Measurements from ENCODE around the gene LZTS3. TPM values are rescaled to one million over a fixed set of nuclear protein-coding genes. Genes with fewer than 3 reads are reported as not detected.
"Not testable (repeated sequence)": the region's sequence is repeated elsewhere in the genome, so short reads cannot be mapped to it uniquely, and the experiment has no call there.

The LZTS3 gene
- total and polyA plus RNA-seq, 8 donors = 5.3 to 36.6 (median 17.1) TPM

DNA sequence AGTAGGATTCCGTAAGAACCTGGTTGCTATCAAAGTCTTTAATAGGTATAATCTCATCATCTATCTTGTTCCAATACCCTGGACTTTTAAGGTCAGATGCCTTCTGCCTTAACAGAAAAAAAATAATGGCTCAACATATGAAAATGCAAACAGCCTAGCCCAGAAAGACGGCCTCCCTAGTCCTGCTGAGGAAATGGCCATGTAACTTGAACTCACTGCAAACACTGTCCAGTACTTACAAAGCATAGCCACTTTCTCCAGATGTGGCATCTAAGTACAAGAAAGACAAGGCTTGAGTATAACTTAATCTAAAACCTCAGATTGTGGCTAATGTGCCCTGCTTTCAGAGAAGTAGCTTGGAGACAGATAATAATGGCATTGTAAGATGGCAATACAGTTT is 40.2 kb downstream of the LZTS3 start:
- H3K9me3 ChIP-seq = no peaks in the 10 kb centered on the region
- no peak overlapping the region for H3K27ac ChIP-seq
- WGBS, 5 donors = 55 to 85% (median 69%) methylated on average over 2 of the region's 2 CpGs
- H3K4me1 ChIP-seq = peaks cover 0 to 23% (median 1%) of the 10 kb centered on the region in 4 donors
- no peak for DNase-seq
- no peaks in the 10 kb centered on the region for H3K27me3 ChIP-seq
- no peak overlapping the region for H3K4me3 ChIP-seq
- H3K36me3 ChIP-seq = peaks cover 0 to 6% (median 0%) of the 10 kb centered on the region in 4 donors
- TF ChIP-seq EP300 (IDR thresholded peaks at IDR 0.05) (no peak), POLR2A (IDR thresholded peaks at IDR 0.05) (no peak)
- intact Hi-C loops (cut with DNase I; ENCODE audit: low total_unique reads) = no loop called here

DNA sequence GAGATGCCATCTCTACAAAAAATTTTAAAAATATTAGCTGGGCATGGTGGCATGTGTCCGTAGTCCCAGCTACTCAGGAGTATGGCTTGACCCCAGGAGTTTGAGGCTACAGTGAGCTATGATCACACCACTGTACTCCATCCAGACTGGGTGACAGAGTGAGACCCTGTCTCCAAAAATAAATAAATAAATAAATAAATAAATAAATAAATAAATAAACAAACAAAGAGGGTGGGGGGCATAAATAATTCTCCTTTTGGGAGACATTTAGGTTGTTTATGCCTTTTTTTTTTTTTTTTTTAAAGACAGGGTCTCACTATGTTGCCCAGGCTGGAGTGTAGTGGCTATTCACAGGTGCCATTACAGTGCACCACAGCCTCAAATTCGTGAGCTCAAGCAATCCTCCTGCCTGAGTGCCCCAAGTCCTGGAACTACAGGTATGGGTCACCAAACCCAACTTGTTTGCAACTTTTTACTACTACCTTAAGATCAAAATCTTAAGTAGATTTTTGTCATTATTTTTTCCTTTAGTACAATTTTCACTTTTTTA is 43.2 kb downstream of the LZTS3 start:
- no peak for DNase-seq
- H3K9me3 ChIP-seq = peaks cover 0 to 7% (median 3%) of the 10 kb centered on the region in 4 donors
- TF ChIP-seq POLR2A (IDR thresholded peaks at IDR 0.05) (no peak), POLR2AphosphoS5 (IDR thresholded peaks at IDR 0.05) (no peak), EP300 (IDR thresholded peaks at IDR 0.05) (no peak)
- TF ChIP-seq, protein P1, sequence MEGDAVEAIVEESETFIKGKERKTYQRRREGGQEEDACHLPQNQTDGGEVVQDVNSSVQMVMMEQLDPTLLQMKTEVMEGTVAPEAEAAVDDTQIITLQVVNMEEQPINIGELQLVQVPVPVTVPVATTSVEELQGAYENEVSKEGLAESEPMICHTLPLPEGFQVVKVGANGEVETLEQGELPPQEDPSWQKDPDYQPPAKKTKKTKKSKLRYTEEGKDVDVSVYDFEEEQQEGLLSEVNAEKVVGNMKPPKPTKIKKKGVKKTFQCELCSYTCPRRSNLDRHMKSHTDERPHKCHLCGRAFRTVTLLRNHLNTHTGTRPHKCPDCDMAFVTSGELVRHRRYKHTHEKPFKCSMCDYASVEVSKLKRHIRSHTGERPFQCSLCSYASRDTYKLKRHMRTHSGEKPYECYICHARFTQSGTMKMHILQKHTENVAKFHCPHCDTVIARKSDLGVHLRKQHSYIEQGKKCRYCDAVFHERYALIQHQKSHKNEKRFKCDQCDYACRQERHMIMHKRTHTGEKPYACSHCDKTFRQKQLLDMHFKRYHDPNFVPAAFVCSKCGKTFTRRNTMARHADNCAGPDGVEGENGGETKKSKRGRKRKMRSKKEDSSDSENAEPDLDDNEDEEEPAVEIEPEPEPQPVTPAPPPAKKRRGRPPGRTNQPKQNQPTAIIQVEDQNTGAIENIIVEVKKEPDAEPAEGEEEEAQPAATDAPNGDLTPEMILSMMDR (IDR thresholded peaks at IDR 0.05) = no peak
- no peaks in the 10 kb centered on the region for H3K27me3 ChIP-seq
- 86 to 95% (median 90%) methylated on average over 2 of the region's 2 CpGs for WGBS, 5 donors
- H3K4me3 ChIP-seq = no peak overlapping the region
- H3K4me1 ChIP-seq = peaks cover 0 to 33% (median 2%) of the 10 kb centered on the region in 4 donors
- H3K36me3 ChIP-seq = peaks cover 0 to 7% (median 6%) of the 10 kb centered on the region in 4 donors
- intact Hi-C loops (cut with DNase I; ENCODE audit: low total_unique reads) = no loop called here
- H3K27ac ChIP-seq = no peak overlapping the region

DNA sequence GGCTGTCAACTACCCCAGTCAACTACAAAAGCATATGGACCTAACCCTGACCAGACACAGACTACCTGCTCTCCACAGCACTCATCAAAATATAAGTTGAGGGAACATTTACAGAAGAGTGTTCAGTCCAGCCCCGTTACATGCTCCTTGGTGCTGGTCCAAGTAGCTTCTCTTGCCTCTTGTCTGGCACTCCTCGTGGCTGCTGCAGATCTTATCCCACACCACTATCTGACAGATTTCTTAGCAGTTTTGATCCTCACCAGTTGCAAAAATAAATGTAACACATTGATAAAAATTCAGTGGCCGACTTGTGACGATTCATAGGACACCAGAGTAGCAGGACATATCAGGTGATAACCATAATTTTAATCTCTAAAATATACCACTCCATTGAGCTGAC is 44.3 kb downstream of the LZTS3 start:
- intact Hi-C loops (cut with DNase I; ENCODE audit: low total_unique reads) = no loop called here
- Histone ChIP-seq H3K27me3 (no peaks in the 10 kb centered on the region), H3K27ac (no peak overlapping the region), H3K4me3 (no peak overlapping the region), H3K36me3 (peaks cover 0 to 12% (median 9%) of the 10 kb centered on the region in 4 donors), H3K9me3 (peaks cover 0 to 16% (median 7%) of the 10 kb centered on the region in 4 donors), H3K4me1 (peaks cover 0 to 33% (median 2%) of the 10 kb centered on the region in 4 donors)
- no peak for TF ChIP-seq EP300 (IDR thresholded peaks at IDR 0.05)
- no peak for TF ChIP-seq POLR2AphosphoS5 (IDR thresholded peaks at IDR 0.05)
- TF ChIP-seq, protein P1 (IDR thresholded peaks at IDR 0.05) = no peak
- TF ChIP-seq POLR2A (IDR thresholded peaks at IDR 0.05) = no peak
- WGBS, 5 donors = 76 to 81% (median 78%) methylated on average over 4 of the region's 4 CpGs
- DNase-seq = no peak

DNA sequence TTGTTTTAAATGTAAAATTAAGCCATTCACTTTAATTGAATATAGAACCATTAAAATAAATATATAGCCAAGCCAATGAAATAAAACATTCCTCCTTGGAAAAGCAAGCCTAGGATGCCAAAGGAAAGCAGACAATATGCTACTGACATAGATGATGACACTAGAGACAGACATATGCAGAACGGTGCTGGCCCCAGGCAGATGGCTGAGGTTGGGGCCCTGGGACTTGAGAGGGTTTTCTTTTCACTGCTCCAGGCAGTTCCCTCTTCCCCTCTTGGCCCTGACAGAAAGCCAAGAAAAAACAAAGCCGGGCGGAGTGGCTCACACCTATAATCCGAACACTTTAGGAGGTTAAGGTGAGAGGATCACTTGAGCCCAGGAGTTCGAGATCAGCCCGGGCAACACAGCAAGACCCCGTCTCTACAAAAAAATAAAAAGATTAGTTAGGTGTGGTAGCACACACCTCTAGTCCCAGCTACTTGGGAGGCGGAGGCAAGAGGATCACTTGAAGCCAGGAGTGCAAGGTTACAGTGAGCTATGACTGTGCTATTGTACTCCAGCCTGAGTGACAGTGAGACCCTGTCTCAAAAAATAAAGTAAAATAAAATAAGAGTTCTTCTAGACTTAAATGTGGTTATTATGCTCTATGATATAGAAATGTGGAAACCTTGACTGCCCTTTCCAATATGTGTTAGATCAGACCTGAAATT is 44.9 kb downstream of the LZTS3 start:
- 65 to 77% (median 72%) methylated on average over 8 of the region's 8 CpGs for WGBS, 5 donors
- Histone ChIP-seq H3K27ac (no peak overlapping the region), H3K9me3 (peaks cover 0 to 16% (median 7%) of the 10 kb centered on the region in 4 donors), H3K36me3 (peaks cover 0 to 12% (median 9%) of the 10 kb centered on the region in 4 donors), H3K4me1 (peaks cover 0 to 26% (median 2%) of the 10 kb centered on the region in 4 donors), H3K27me3 (no peaks in the 10 kb centered on the region), H3K4me3 (no peak overlapping the region)
- intact Hi-C loops (cut with DNase I; ENCODE audit: low total_unique reads) = no loop called here
- TF ChIP-seq POLR2A (IDR thresholded peaks at IDR 0.05) (no peak), POLR2AphosphoS5 (IDR thresholded peaks at IDR 0.05) (no peak), EP300 (IDR thresholded peaks at IDR 0.05) (no peak)
- TF ChIP-seq, protein P1 (IDR thresholded peaks at IDR 0.05) = no peak
- DNase-seq = no peak

DNA sequence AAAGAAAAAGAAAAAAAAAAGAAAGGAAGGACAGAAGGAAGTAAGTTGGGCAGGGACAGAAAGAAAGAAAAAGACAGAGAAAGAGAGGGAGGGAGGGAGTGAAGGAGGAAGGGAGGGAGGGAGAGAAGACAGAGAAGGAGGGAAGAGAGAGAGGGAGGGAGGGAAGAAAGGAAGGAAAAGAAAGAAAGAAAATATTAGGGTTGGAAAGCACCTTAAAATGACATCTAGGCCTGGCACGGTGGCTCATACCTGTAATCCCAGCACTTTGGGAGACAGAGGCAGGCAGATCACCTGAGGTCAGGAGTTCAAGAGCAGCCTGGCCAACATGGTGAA is 46.9 kb downstream of the LZTS3 start:
- Histone ChIP-seq H3K4me3 (no peak overlapping the region), H3K27me3 (no peaks in the 10 kb centered on the region), H3K36me3 (peaks cover 8 to 29% (median 26%) of the 10 kb centered on the region in 4 donors), H3K9me3 (peaks cover 0 to 16% (median 7%) of the 10 kb centered on the region in 4 donors), H3K27ac (no peak overlapping the region), H3K4me1 (peaks cover 0 to 21% (median 2%) of the 10 kb centered on the region in 4 donors)
- TF ChIP-seq, protein P1 (IDR thresholded peaks at IDR 0.05) = no peak
- TF ChIP-seq POLR2A (IDR thresholded peaks at IDR 0.05) = no peak
- no peak for TF ChIP-seq EP300 (IDR thresholded peaks at IDR 0.05)
- TF ChIP-seq POLR2AphosphoS5 (IDR thresholded peaks at IDR 0.05) = no peak
- no peak for DNase-seq
- intact Hi-C loops (cut with DNase I; ENCODE audit: low total_unique reads) = no loop called here
- WGBS, 5 donors = 90 to 100% (median 94%) methylated on average over 1 of the region's 1 CpG

DNA sequence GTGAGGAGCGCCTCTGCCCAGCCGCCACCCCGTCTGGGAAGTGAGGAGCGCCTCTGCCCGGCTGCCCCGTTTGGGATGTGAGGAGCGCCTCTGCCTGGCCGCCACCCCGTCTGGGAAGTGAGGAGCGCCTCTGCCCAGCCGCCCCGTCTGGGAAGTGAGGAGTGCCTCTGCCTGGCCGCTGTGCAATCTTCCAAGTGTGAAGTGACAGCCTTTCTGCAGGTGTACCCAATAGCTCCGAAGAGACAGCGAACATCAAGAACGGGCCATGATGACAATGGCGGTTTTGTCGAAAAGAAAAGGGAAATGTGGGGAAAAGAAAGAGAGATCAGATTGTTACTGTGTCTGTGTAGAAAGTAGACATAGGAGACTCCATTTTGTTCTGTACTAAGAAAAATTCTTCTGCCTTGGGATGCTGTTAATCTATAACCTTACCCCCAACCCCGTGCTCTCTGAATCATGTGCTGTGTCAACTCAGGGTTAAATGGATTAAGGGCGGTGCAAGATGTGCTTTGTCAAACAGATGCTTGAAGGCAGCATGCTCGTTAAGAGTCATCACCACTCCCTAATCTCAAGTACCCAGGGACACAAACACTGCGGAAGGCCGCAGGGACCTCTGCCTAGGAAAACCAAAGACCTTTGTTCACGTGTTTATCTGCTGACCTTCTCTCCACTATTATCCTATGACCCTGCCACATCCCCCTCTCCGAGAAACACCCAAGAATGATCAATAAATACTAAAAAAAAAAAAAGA is 47.4 kb downstream of the LZTS3 start:
- DNase-seq; H3K27me3 ChIP-seq; H3K27ac ChIP-seq; H3K4me3 ChIP-seq; intact Hi-C loops (cut with DNase I; ENCODE audit: low total_unique reads): not testable (repeated sequence)
- Histone ChIP-seq H3K4me1 (peaks cover 0 to 21% (median 2%) of the 10 kb centered on the region in 4 donors), H3K36me3 (peaks cover 12 to 34% (median 32%) of the 10 kb centered on the region in 4 donors), H3K9me3 (peaks cover 0 to 16% (median 7%) of the 10 kb centered on the region in 4 donors)
- WGBS, 5 donors = 85 to 94% (median 93%) methylated on average over 17 to 25 of the region's 25 CpGs
